Adipose tissue (tissue), 3 donors: Measurements from ENCODE around the gene DBF4. TPM values are rescaled to one million over a fixed set of nuclear protein-coding genes. Genes with fewer than 3 reads are reported as not detected.
"Not testable (repeated sequence)": the region's sequence is repeated elsewhere in the genome, so short reads cannot be mapped to it uniquely, and the experiment has no call there.

ENCODE experiments used
- H3K27ac ChIP-seq: one replicate; pipeline ENCODE4 v1.5.1; 2013; ENCODE audit warnings: low read depth, low read length
- WGBS, 3 donors: extraction: QIAGEN DNeasy Blood & Tissue Kit; methylation state at CpG; one replicate each; pipeline ENCODE4 v1.1.7; 2013; 5-methylcytosine and 5-hydroxymethylcytosine counted together
- polyA plus RNA-seq, 3 donors: library from polyadenylated mRNA; stranded (reverse); fragments of 200-250 nt; gene quantifications; one replicate each; pipeline ENCODE4 v1.2.3, GENCODE V29; 2013
- donor health status: healthy with polysubstance abuse.
- donor health status: Bipolar disorder and iron deficiency.
- donor health status: healthy.

DBF4 gene
- polyA plus RNA-seq, 3 donors: 2.9 to 4.3 (median 4.2) TPM

GRCh38 chr7:87877366-87878040 lies 1.2 kb downstream of the DBF4 start:
- H3K27ac ChIP-seq: no peak overlapping the region
- WGBS, 3 donors: 6 to 8% (median 7%) methylated on average over 10 of the region's 10 CpGs

GRCh38 chr7:87878208-87878735 lies 2.0 kb downstream of the DBF4 start:
- 49 to 70% (median 69%) methylated on average over 3 of the region's 3 CpGs for WGBS, 3 donors
- no peak overlapping the region for H3K27ac ChIP-seq

GRCh38 chr7:87882151-87882937 lies 6.1 kb downstream of the DBF4 start:
- 84 to 93% (median 91%) methylated on average over 4 of the region's 4 CpGs for WGBS, 3 donors
- no peak overlapping the region for H3K27ac ChIP-seq

DNA sequence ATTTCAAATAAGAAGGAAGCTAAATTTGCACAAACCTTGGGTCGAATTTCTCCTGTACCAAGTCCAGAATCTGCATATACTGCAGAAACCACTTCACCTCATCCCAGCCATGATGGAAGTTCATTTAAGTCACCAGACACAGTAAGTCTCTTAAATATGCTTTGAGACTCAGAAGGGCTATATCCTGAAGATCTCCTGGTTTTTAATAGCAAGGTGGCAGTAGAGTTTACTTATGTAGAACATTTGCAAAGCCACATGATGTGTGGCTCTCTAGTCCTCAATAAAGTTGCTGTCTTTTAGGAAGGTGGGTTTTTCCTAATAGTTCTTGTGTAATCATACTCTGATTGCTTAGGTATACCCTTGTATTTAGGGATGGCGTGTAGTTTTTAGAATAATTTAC lies 8.7 kb downstream of the DBF4 start:
- 73 to 95% (median 90%) methylated on average over 2 of the region's 2 CpGs for WGBS, 3 donors
- H3K27ac ChIP-seq: no peak overlapping the region

DNA sequence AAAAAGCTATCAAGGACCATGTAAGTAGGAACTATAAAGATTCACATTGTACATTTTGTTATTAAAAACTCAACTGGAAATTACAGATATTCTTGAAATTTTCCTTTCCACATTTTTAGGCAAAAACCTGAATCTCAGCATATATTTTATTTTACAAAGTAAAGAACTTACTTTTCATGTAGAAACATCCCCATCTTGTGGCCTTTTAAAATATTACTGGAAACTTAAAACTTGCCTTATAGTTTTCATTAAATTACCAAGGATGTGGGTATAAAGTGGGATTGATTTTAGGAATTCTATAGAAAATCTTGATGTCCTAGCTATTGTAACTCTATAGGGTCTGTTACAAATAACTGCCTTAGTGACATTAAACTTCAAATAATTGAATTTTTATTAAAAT lies 10.6 kb downstream of the DBF4 start:
- H3K27ac ChIP-seq: no peak overlapping the region

DNA sequence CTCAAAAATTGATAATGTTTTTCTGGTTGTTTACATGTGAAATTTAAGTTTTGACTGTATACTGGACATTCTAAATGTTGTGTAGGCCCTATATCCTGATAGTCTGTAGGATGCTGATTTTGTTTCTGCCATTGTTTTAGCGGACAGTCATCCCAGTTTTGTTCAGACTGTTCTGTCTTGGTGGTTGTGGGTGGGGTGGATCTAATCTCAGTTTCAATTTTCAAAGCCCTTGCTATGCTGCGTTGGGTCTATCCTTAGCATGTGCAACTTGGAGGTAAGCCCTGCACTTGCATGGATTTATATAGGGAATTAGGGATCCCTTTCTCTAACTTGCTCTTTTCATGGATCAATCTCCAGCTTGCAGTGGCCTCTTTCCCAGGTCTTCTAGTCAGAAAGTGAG lies 19.1 kb downstream of the DBF4 start:
- H3K27ac ChIP-seq: no peak overlapping the region
- 97 to 100% (median 98%) methylated on average over 2 of the region's 2 CpGs for WGBS, 3 donors

DNA sequence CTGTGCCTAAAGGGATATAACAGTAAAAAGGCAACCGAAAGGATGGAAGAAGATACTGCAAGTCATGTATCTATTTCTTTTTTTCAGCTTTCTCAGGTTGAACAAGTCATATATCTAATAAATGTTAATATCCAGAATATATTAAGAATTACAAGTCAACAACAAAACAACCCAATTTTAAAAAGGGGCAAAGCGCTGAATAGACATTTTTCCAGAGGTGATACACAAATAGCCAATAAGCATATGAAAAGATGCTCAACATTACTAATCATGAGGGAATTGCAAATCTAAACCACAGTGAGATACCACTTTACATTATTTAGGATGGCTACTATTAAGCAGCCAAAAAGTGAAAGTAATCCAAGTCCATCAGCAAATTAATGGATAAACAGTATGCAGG lies 23.0 kb downstream of the DBF4 start:
- no peak overlapping the region for H3K27ac ChIP-seq
- WGBS, 3 donors: 97 to 99% (median 97%) methylated on average over 2 of the region's 2 CpGs

DNA sequence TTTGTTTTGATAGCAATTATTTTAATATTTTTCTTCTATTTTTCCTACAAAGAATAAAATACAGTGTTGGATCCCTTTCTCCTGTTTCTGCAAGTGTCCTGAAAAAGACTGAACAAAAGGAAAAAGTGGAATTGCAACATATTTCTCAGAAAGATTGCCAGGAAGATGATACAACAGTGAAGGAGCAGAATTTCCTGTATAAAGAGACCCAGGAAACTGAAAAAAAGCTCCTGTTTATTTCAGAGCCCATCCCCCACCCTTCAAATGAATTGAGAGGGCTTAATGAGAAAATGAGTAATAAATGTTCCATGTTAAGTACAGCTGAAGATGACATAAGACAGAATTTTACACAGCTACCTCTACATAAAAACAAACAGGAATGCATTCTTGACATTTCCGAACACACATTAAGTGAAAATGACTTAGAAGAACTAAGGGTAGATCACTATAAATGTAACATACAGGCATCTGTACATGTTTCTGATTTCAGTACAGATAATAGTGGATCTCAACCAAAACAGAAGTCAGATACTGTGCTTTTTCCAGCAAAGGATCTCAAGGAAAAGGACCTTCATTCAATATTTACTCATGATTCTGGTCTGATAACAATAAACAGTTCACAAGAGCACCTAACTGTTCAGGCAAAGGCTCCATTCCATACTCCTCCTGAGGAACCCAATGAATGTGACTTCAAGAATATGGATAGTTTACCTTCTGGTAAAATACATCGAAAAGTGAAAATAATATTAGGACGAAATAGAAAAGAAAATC lies 31.0 kb downstream of the DBF4 start:
- H3K27ac ChIP-seq: not testable (repeated sequence)
- WGBS, 3 donors: 93 to 95% (median 94%) methylated on average over 3 of the region's 3 CpGs

DNA sequence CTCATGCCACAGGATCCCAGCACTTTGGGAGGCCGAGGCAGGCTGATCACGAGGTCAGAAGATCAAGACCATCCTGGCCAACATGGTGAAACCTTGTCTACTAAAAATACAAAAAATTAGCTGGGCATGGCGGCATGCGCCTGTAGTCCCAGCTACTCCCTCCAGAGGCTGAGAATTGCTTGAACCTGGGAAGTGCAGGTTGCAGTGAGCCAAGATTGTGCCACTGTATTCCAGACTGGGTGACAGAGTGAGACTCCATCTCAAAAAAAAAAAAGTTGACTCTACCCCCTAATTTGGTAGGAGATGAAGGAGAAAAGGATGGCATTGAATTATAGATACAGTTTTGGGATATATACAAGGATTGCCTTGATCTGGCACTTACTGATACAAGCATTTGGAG lies 32.5 kb downstream of the DBF4 start:
- WGBS, 3 donors: 96 to 98% (median 97%) methylated on average over 4 of the region's 4 CpGs

GRCh38 chr7:87912121-87912520 lies 35.8 kb downstream of the DBF4 start:
- WGBS, 3 donors: 64 to 88% (median 81%) methylated on average over 4 of the region's 4 CpGs
- H3K27ac ChIP-seq: no peak overlapping the region

More for the DNA sequence above, 32.5 kb downstream of the DBF4 start:
- H3K27ac ChIP-seq: not testable (repeated sequence)

- H3K27ac ChIP-seq: no peak overlapping the region
- WGBS, 3 donors: 40 to 71% (median 57%) methylated on average over 1 of the region's 1 CpG
Measured at GRCh38 chr7:87918740-87919139, 42.4 kb downstream of the DBF4 start.

GRCh38 chr7:87919875-87920274 lies 43.6 kb downstream of the DBF4 start:
- H3K27ac ChIP-seq: no peak overlapping the region
- 88 to 94% (median 90%) methylated on average over 6 of the region's 6 CpGs for WGBS, 3 donors

GRCh38 chr7:87920578-87920977 lies 44.3 kb downstream of the DBF4 start:
- H3K27ac ChIP-seq: no peak overlapping the region
- WGBS, 3 donors: 73 to 78% (median 78%) methylated on average over 5 of the region's 5 CpGs

- WGBS, 3 donors: 93 to 96% (median 94%) methylated on average over 8 of the region's 8 CpGs
- not testable (repeated sequence) for H3K27ac ChIP-seq
Measured at GRCh38 chr7:87922759-87923395, 46.6 kb downstream of the DBF4 start.

DNA sequence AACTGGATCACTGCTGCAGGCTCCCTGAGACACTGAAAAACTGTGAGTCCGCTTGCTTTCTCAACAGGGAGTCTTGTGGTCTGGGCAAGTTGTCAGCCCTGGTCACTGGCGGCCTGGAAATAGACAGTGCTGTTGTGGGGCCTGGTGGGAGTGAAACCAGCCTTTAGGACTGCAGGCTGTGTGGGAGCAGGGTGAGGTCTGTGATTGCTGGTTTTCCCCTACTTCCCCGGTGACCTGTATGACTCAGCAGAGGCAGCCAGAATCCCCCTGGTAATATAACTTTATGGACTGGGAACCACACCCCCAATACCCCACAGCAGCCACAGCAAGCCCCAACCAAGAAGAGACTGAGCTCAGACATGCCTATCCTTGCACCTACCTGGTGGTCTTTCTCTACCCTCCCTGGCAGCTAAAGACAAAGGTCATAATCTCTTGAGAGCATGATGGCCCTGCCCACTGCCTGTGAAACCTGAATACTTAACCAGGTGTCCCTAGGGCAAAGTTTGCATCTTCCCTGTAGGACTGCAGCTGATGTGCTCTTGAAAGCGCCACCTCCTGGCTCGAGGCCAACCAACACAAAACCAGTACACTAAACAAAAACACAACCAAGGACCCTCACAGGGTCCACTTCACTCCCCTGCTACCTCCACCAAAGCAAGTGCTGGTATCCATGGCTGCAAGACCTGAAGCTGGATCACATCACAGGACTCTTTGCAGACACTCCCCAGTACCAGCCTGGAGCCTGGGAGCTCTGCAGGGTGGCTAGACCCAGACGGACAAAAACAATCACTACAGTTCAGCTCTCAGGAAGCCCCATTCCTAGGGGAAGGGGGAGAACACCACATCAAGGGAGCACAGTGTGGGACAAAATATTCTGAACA lies 50.5 kb downstream of the DBF4 start:
- 41 to 51% (median 49%) methylated on average over 6 of the region's 6 CpGs for WGBS, 3 donors

GRCh38 chr7:87933605-87933952 lies 57.3 kb downstream of the DBF4 start:
- no peak overlapping the region for H3K27ac ChIP-seq
- 9 to 11% (median 10%) methylated on average over 9 of the region's 9 CpGs for WGBS, 3 donors

More for the DNA sequence above, 50.5 kb downstream of the DBF4 start:
- no peak overlapping the region for H3K27ac ChIP-seq

DNA sequence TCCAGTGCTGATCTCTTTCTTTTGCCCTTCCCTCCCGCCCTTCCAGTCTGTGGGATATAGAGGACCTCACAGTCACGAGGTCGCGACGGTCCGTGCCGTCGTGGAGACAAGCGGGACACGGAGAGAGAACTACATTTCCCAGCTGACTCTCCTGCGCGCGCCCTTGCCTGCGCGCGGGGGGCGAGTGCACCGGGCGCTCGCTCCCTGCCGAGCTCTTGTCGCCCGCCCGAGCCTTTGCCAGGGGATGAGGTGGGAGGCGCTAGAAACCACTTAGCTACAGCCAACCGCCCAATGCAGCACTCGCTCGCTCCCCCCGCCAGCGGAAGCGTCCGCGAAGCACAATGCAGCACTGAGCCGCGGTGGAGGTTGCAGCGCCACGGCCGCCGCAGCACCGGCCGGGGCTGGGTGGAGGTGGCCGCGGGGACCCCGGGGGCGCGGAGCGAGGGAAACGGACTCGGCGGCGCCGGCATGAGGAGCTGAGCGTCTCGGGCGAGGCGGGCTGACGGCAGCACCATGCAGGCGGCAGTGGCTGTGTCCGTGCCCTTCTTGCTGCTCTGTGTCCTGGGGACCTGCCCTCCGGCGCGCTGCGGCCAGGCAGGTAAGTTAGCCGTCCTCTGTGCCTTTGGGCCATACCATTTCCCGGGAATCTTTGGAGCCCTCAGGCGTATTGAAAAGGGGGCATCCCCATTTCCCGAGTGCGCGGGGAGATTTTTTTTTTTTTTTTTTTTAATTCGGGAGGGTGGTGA lies 57.8 kb downstream of the DBF4 start, which contains the start of gene ADAM22:
TSS of gene ADAM22 (plus strand) at position 299 of the 746 bp plus-strand sequence. CDS start at position 514, 215 bp downstream.
- no peak within 1 kb of the TSS for H3K27ac ChIP-seq
- WGBS, 3 donors: 0 to 1% (median 0%) methylated on average over 61 to 70 of the region's 70 CpGs
